Kidney (tissue), 14 donors: ENCODE data around the gene H2BK1. TPM values are rescaled to one million over a fixed set of nuclear protein-coding genes. Genes with fewer than 3 reads are reported as not detected.

Experiments
- DNase-seq, 5 donors: peaks; one replicate each; pipeline ENCODE4 v3.0.0-alpha.2; 2013 to 2020
- FAIRE-seq: peaks from 2 replicates; lab custom pipeline; 2012; peaks lifted over from hg19 to GRCh38; lab: Jason Lieb, UNC
- H3K27ac ChIP-seq, 2 donors: one replicate each; pipeline ENCODE4 v1.7.0; 2013; ENCODE audit warnings: low read depth in 2 of 2, low read length in 2 of 2, inconsistent platforms in 1 of 2
- H3K27me3 ChIP-seq: one replicate; pipeline ENCODE4 v1.7.1; 2013; ENCODE audit warnings: low read length, inconsistent platforms; ENCODE audit not compliant: control insufficient read depth, insufficient read depth
- H3K36me3 ChIP-seq, 3 donors: one replicate each; pipeline versions ENCODE4 v1.7.0 to v1.7.1; 2013; ENCODE audit warnings: low read length in 3 of 3, control low read depth in 1 of 3, inconsistent platforms in 1 of 3; ENCODE audit not compliant: insufficient read depth in 3 of 3, control insufficient read depth in 2 of 3
- H3K4me1 ChIP-seq, 3 donors: one replicate each; pipeline versions ENCODE4 v1.7.0 to v1.7.1; 2013; ENCODE audit warnings: low read length in 3 of 3, inconsistent platforms in 1 of 3, low read depth in 1 of 3; ENCODE audit not compliant: control insufficient read depth in 2 of 3, insufficient read depth in 2 of 3
- H3K4me3 ChIP-seq, 3 donors: one replicate each; pipeline versions ENCODE4 v1.7.0 to v1.8.1; 2013; ENCODE audit warnings: low read length in 3 of 3, control low read depth in 1 of 3, inconsistent platforms in 1 of 3
- H3K9ac ChIP-seq, 3 donors: one replicate each; pipeline versions ENCODE4 v1.7.0 to v1.7.1; 2013; ENCODE audit warnings: low read length in 3 of 3, control low read depth in 1 of 3, inconsistent platforms in 1 of 3
- H3K9me3 ChIP-seq, 3 donors: one replicate each; pipeline versions ENCODE4 v1.7.0 to v1.7.1; 2013; ENCODE audit warnings: low read length in 3 of 3, control low read depth in 1 of 3, inconsistent platforms in 1 of 3; ENCODE audit not compliant: control insufficient read depth in 2 of 3, insufficient read depth in 1 of 3
- CTCF ChIP-seq: IDR thresholded peaks from 3 replicates; pipeline ENCODE4 v1.5.1; 2012; ENCODE audit warnings: mild to moderate bottlenecking, moderate library complexity, borderline replicate concordance; ENCODE audit not compliant: insufficient read depth; ENCODE audit errors: extremely low read depth
- intact Hi-C: fragments of 100-400 bp; cut with DNase I; formaldehyde crosslinking; loops from one replicate; pipeline ENCODE4 v1.11.1; 2022
- polyA plus RNA-seq: library from polyadenylated mRNA; stranded (reverse); fragments of 350-450 nt; fragmentation: Illumina TruSeq; extraction: RNeasy Lipid Tissue Mini Kit (QIAGEN cat#74804); gene quantifications from one replicate; pipeline ENCODE4 v1.2.3, GENCODE V29; 2014; ENCODE audit warnings: low read depth, low replicate concordance; ENCODE audit not compliant: insufficient read depth
- total RNA-seq: library from RNA; stranded (reverse); fragmentation: NEBNext Ultra II Directional; extraction: Animal tissue kit (Norgen Biotek cat#: 25700); gene quantifications from one replicate; pipeline ENCODE4 v1.2.1, GENCODE V29; 2021
- donor health status: control.
- donor health status: control.
- donor health status: control.
- donor health status: control.
- donor health status: control.
- donor health status: DM: yes; HTN: yes; CAD: no.
- donor health status: Normal renal cell carcinoma (clear cell type).

Gene H2BK1
- total and polyA plus RNA-seq, 2 donors from 2014 or later: not detected

GRCh38 chr7:151229249-151229648, 19.0 kb upstream of the H2BK1 start:
- no peak for DNase-seq
- Histone ChIP-seq H3K9me3 (no peaks in the 10 kb centered on the region), H3K9ac (no peak overlapping the region), H3K27ac (no peak overlapping the region), H3K27me3 (no peaks in the 10 kb centered on the region), H3K4me3 (no peak overlapping the region), H3K36me3 (peaks cover 0 to 7% (median 6%) of the 10 kb centered on the region in 3 donors), H3K4me1 (peaks cover 2 to 28% (median 19%) of the 10 kb centered on the region in 3 donors)
- no peak for FAIRE-seq
- intact Hi-C loops: no loop called here
- no peak for TF ChIP-seq CTCF

DNA sequence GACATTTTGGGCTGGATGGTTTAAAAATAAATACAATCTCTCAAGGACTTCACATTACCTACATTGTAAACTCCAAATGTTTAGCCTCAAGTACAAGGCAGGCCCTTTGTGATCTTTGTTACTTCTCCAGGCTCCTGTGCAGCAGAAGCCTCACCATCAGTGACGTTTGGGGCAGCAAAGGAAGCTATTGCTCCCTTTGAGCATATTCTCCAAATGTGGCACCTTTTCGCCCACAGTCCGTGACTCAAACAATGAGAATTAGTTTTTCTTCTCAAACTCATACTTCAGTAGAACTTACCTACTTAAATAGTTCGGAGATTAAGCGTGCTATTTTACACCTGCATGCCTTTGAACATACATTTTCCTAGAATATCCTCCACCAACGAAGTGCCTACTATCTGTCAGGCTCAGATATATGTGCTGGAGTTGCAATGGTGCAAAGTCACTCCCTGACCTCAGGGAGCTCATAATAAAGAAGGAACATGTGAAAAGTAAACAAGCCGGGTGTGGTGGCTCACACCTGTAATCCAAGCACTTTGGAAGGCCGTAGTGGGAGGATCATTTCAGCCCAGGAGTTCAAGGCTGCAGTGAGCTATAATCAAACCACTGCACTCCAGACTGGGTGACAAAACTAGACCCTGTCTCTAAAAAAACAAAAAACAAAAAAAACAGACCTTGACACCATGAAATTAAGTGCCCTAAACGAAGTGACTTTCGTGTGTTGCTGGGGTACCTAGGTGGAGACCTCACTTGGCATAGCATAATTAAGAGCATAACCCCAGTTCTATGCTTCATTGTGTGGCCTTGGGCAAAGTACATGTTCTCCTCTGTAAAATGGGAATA, 18.0 kb upstream of the H2BK1 start:
- intact Hi-C loops: no loop called here
- peak overlapping the region in 2 of 3 donors; percentile 82 to 86 for H3K9ac ChIP-seq

GRCh38 chr7:151226875-151227782, 16.8 kb upstream of the H2BK1 start, which contains the start of gene ABCF2:
TSS of gene ABCF2 (minus strand) at chr7:151227205. CDS start at chr7:151226458, 747 bp downstream.
- peak; percentile 82 for FAIRE-seq

More for the DNA sequence above, 18.0 kb upstream of the H2BK1 start:
- FAIRE-seq (no peak), DNase-seq (no peak)
- no peak overlapping the region for H3K27ac ChIP-seq
- no peaks in the 10 kb centered on the region for H3K27me3 ChIP-seq
- TF ChIP-seq CTCF: no peak
- peak overlapping the region in 2 of 3 donors; percentile 53 to 82 for H3K4me3 ChIP-seq
- peaks cover 2 to 16% (median 16%) of the 10 kb centered on the region in 3 donors for H3K36me3 ChIP-seq
- H3K9me3 ChIP-seq: no peaks in the 10 kb centered on the region
- H3K4me1 ChIP-seq: peaks cover 2 to 19% (median 13%) of the 10 kb centered on the region in 3 donors

More at GRCh38 chr7:151226875-151227782, 16.8 kb upstream of the H2BK1 start, which contains the start of gene ABCF2:
- no peaks in the 10 kb centered on the region for H3K27me3 ChIP-seq
- H3K27ac ChIP-seq: peak within 1 kb of the TSS; percentile 47 to 73
- H3K9me3 ChIP-seq: no peaks in the 10 kb centered on the region
- DNase-seq: peak; percentile 100
- H3K4me1 ChIP-seq: peaks cover 2 to 15% (median 13%) of the 10 kb centered on the region in 3 donors
- intact Hi-C loops: no loop called here
- H3K36me3 ChIP-seq: peaks cover 2 to 21% (median 20%) of the 10 kb centered on the region in 3 donors
- H3K4me3 ChIP-seq: peak within 1 kb of the TSS; percentile 82 to 93 (median 89)
- no peak for TF ChIP-seq CTCF
- H3K9ac ChIP-seq: peak within 1 kb of the TSS; percentile 72 to 86 (median 82)
